ENCODE results near the gene PHF21A. TPM values are rescaled to one million over a fixed set of nuclear protein-coding genes. Genes with fewer than 3 reads are reported as not detected.
"Not testable (repeated sequence)": the region's sequence is repeated elsewhere in the genome, so short reads cannot be mapped to it uniquely, and the experiment has no call there.

PHF21A gene
- total RNA-seq, 8 experiments from 2014 or later, result 10.5 to 40.2 (median 28.6) TPM

DNA sequence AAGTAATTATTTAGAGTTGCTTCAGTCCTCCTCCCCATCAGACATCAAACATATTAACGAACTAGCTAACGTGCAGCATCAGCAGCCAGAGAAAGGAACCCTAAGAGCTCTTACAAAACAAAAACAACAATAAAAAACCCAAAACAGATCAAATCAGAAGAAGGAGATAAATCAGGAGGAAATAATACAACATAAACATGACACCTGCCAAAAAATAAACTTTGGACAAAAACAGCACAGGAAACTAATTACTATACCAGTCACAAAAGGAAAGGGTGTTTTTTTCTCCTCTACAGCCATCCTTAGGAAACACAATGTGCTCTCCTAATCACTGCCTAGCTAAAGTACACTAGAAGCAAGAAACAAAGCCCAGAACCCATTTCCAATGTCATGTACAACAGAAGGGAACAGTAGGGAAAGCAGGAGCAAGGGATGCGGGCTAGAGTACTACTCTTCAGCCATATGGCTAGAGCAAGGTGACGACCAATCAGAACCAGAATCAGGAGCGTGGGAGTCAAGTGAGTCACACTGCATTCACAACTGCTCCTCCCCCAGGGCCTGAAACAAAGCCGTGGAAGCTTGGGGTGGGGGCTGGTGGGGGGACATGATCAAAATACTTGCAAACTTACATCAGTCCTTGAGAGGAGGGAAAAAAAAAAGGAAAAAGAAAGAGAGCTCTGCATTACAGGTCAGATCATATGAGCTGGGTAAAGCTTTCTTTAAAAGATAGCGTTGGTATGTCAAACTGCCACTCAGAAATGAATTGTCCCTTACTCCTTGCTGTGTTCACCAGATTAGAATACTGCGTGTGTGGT lies 138.4 kb downstream of the PHF21A start:
- peak overlapping the region; percentile 88 to 89 for H3K27ac ChIP-seq
- H3K4me3 ChIP-seq, result peak overlapping the region in 4 of 5 donors; percentile 1 to 26 (median 14)
- peaks cover 34 to 44% of the 10 kb centered on the region in 2 donors for H3K4me1 ChIP-seq (replicated peaks in 1 of 2)
- in situ Hi-C loops (cut with MboI; ENCODE audit: low pct_unique_long_range_greater_than_20kb in 2 of 9, low sequenced_read_pairs in 9 of 9, unreplicated experiment in 9 of 9), result no loop called here
- ATAC-seq (replicated peaks in 6 of 8), result peak; percentile 58 to 98 (median 97)
- WGBS, 10 experiments, result 11 to 83% (median 26%) methylated on average over 1 to 6 of the region's 8 CpGs; no CpG with 5 or more reads in 1 of the 10 experiments

DNA sequence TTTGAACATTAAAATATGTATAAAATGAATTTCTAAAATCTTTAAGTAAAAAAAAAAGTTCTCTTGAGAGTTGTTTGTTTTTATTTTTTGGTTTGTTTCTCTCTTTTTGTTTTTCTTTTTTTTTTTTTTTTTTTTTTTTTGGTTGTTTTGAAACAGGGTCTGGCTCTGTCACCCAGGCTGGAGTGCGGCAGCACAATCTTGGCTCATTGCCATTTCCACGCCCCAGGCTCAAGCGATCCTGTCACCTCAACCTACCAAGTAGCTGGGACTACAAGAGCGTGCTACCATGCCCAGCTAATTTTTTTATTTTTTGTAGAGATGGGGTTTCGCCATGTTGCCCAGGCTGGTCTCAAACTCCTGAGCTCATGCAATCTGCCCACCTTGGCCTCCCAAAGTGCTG lies 139.4 kb downstream of the PHF21A start:
- WGBS, 10 experiments, result 43 to 90% (median 79%) methylated on average over 2 to 5 of the region's 5 CpGs
- ATAC-seq (replicated peaks in 6 of 8); in situ Hi-C loops (cut with MboI; ENCODE audit: low pct_unique_long_range_greater_than_20kb in 2 of 9, low sequenced_read_pairs in 9 of 9, unreplicated experiment in 9 of 9); H3K4me3 ChIP-seq: not testable (repeated sequence)
- Histone ChIP-seq H3K4me1 (replicated peaks in 1 of 2) (peaks cover 32 to 37% of the 10 kb centered on the region in 2 donors), H3K27ac (peak overlapping the region; percentile 81 to 89)

DNA sequence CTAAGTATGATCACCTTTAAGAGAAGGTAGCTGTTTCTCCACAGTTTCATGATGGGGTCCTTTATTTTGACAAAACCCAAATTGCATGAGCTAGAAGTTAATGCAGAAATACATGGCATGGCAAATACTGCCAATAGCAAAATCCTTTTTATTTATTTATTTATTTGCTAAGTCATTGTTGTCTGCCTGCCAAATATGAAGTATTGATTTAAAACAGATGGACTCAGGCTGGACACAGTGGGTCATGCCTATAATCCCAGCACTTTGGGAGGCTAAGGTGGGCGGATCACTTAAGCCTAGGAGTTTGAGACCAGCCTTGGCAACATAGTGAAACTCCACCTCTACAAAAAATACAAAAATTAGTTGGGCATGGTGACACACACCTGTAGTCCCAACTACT lies 146.4 kb downstream of the PHF21A start:
- 60 to 100% (median 100%) methylated on average over 1 of the region's 1 CpG; no CpG with 5 or more reads in 3 of the 10 experiments for WGBS, 10 experiments

DNA sequence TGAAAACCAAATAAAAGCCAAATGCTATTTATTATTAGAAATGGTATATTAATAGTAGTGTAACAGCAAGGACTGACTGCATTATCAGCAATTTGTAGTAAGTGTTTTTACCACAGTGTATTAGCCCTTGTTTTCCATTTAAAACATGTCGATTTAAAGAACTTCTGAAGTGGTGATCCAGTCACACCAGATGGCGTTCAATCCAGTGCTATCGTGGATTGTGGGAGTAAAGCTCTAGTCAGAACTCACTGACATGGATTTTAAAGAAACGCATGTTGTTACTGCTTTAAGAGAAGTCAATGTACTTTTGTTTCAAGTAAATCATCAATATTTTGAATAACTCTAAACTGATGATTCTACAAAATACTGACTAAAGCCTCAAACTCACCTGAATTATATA lies 147.7 kb downstream of the PHF21A start:
- 80 to 100% (median 91%) methylated on average over 1 to 4 of the region's 4 CpGs; no CpG with 5 or more reads in 2 of the 10 experiments for WGBS, 10 experiments
- Histone ChIP-seq H3K4me1 (replicated peaks in 1 of 2) (no peaks in the 10 kb centered on the region), H3K4me3 (no peak overlapping the region), H3K27ac (no peak overlapping the region)
- in situ Hi-C loops (cut with MboI; ENCODE audit: low pct_unique_long_range_greater_than_20kb in 2 of 9, low sequenced_read_pairs in 9 of 9, unreplicated experiment in 9 of 9), result no loop called here
- no peak for ATAC-seq (replicated peaks in 6 of 8)

More for the DNA sequence above, 146.4 kb downstream of the PHF21A start:
- ATAC-seq (replicated peaks in 6 of 8), result peak in 2 of 8 experiments; percentile 27 to 33
- in situ Hi-C loops (cut with MboI; ENCODE audit: low pct_unique_long_range_greater_than_20kb in 2 of 9, low sequenced_read_pairs in 9 of 9, unreplicated experiment in 9 of 9), result no loop called here
- H3K27ac ChIP-seq, result no peak overlapping the region
- H3K4me3 ChIP-seq, result no peak overlapping the region
- no peaks in the 10 kb centered on the region for H3K4me1 ChIP-seq (replicated peaks in 1 of 2)

DNA sequence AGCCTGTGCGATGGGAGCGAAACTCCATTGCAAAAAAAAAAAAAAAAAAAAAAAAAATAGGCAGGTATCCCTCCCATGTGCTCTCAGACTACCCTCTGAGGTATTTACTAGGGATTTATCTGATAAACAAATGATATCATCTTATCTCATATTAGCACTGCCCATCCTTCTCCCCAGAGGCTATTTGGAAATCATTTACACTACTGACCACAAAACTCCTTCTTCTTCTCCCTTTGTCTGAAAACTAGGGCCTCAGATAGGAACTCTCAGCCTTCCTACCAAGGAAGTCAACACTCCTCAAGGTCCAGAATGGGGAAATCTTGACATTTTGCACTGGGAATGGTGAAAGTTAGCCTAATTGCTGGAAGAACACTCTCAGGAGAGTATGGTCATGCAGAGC lies 152.4 kb downstream of the PHF21A start:
- 88 to 100% (median 100%) methylated on average over 1 to 2 of the region's 2 CpGs; no CpG with 5 or more reads in 7 of the 10 experiments for WGBS, 10 experiments

DNA sequence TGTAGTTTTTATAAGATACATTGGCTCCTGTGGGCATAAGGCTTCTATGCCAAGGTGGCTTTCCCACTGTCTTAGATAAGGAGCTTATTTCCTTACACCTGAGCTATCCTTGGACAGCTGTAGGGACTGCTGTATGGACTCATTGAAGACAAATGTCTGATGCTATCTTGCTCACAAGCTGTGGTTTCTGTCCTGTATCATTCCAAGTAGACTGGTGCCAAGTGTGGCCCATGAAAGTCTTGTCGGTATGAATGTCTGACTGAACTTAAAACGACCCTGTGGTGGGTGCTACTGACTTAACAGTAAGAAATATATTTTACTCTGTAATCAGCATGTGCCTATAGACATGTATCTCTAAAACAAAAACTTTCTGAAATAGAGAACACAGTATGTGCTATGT lies 153.7 kb downstream of the PHF21A start:
- in situ Hi-C loops (cut with MboI; ENCODE audit: low pct_unique_long_range_greater_than_20kb in 2 of 9, low sequenced_read_pairs in 9 of 9, unreplicated experiment in 9 of 9), result no loop called here

More for the DNA sequence above, 152.4 kb downstream of the PHF21A start:
- in situ Hi-C loops (cut with MboI; ENCODE audit: low pct_unique_long_range_greater_than_20kb in 2 of 9, low sequenced_read_pairs in 9 of 9, unreplicated experiment in 9 of 9), result no loop called here
- no peak for ATAC-seq (replicated peaks in 6 of 8)
- H3K4me1 ChIP-seq (replicated peaks in 1 of 2), result no peaks in the 10 kb centered on the region
- no peak overlapping the region for H3K27ac ChIP-seq
- no peak overlapping the region for H3K4me3 ChIP-seq

DNA sequence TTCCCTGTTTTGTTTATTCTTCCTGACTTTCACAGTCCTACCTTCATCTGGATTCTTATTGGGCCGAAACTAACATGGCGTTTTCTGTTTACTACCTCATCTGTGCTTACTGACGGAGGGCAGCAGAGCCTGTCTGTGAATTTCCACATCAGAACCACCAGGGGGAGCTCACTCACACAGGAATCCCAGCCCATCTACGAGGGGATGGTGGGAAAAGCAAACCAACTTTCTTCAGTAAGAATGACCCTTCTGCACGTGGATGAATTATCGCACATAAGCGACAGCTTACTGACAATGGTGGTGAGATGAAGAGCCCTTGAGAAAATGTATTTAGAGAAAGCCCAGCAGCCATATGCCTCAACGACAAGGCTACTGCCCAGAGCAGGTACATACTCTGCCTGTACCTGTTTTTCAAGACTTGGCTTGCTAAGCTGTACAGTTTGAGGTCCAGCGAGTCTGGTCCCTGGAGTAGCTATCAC lies 156.3 kb downstream of the PHF21A start:
- peak; percentile 78 to 100 (median 92) for ATAC-seq (replicated peaks in 6 of 8)
- WGBS, 10 experiments, result 0 to 36% (median 23%) methylated on average over 1 to 9 of the region's 9 CpGs
- Histone ChIP-seq H3K4me3 (no peak overlapping the region), H3K27ac (no peak overlapping the region), H3K4me1 (replicated peaks in 1 of 2) (no peaks in the 10 kb centered on the region)
- in situ Hi-C loops (cut with MboI; ENCODE audit: low pct_unique_long_range_greater_than_20kb in 2 of 9, low sequenced_read_pairs in 9 of 9, unreplicated experiment in 9 of 9), result no loop called here

More for the DNA sequence above, 153.7 kb downstream of the PHF21A start:
- WGBS, 10 experiments, result 70 to 100% (median 96%) methylated on average over 1 to 2 of the region's 2 CpGs; no CpG with 5 or more reads in 4 of the 10 experiments
- H3K4me1 ChIP-seq (replicated peaks in 1 of 2), result no peaks in the 10 kb centered on the region
- ATAC-seq (replicated peaks in 6 of 8), result no peak
- H3K27ac ChIP-seq, result no peak overlapping the region
- H3K4me3 ChIP-seq, result no peak overlapping the region

DNA sequence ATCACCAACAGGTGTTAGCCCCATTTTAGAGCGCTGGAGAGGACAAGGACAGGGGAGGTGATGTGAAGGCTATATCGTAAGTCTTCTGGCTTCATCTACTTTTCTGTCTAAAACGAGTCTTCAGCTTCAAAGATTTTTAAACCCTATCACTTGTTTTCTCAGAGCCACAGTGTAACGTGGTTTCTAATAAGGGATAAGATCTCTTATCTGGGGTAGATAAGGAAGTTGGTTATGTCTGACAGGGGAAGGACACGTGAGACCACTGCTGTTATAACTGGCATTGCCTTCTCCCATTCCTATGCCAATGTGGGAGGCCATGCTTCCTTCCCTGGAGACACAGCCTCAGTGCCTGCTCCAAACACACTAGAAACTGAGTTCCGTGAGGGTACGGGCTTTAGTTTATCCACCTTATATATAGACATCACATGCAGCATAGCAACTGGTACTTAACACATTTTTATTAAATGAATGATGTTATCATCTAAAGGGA lies 159.5 kb downstream of the PHF21A start:
- in situ Hi-C loops (cut with MboI; ENCODE audit: low pct_unique_long_range_greater_than_20kb in 2 of 9, low sequenced_read_pairs in 9 of 9, unreplicated experiment in 9 of 9), result no loop called here
- 85 to 100% (median 92%) methylated on average over 2 to 7 of the region's 7 CpGs; no CpG with 5 or more reads in 2 of the 10 experiments for WGBS, 10 experiments

DNA sequence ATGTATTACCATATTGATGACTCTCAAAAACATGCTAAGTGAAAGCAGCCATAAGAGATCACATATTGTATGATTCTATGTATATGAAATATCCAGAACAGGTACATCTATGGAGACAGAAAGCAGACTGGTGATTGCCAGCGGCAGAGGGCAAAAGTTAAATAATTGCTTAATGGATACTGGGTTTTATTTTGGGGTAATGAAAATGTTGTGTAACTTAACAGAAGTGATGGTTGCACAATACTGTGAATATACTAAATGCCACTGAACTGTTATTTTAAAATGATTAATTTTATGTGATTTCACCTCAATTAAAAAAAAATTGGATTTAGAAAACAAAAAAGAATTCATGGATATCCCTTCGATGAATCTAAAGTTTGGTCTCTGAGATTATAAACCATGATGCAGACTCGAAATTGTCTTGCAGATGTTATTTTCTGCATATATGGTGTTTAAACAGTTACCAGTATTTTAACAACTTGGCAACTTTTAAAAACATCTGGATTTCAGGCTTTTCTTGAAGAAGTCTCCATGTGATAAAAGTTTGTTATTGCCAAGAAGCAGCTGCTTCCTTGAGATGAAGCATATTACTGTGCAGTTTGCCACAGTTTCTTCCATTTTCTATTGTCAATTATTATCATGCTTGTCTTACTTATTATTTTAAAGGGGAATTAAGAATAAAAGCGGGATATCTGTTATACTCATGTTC lies 160.7 kb downstream of the PHF21A start:
- no peak for ATAC-seq (replicated peaks in 6 of 8)
- Histone ChIP-seq H3K27ac (no peak overlapping the region), H3K4me3 (no peak overlapping the region), H3K4me1 (replicated peaks in 1 of 2) (no peaks in the 10 kb centered on the region)
- in situ Hi-C loops (cut with MboI; ENCODE audit: low pct_unique_long_range_greater_than_20kb in 2 of 9, low sequenced_read_pairs in 9 of 9, unreplicated experiment in 9 of 9), result no loop called here
- 16 to 100% (median 88%) methylated on average over 2 to 4 of the region's 4 CpGs for WGBS, 10 experiments

More for the DNA sequence above, 159.5 kb downstream of the PHF21A start:
- ATAC-seq (replicated peaks in 6 of 8), result no peak
- no peak overlapping the region for H3K4me3 ChIP-seq
- H3K4me1 ChIP-seq (replicated peaks in 1 of 2), result no peaks in the 10 kb centered on the region
- H3K27ac ChIP-seq, result no peak overlapping the region

DNA sequence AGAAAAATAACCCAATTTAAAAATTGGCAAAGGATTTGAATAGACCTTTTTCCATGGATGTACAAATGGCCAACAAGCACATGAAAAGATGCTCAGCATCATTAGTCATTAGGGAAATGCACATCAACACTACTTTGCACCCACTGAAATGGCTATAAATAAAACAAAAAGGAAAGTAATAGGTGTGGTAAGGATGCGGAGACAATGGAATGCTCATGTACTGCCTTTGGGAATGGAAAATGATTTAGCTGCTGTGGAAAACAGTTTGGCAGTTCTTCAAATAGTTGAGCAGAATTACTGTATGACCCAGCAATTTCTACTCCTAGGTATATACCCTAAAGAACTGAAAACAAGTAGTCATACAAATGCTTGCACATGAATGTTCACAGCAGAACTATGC lies 161.4 kb downstream of the PHF21A start:
- no peak overlapping the region for H3K4me3 ChIP-seq
- ATAC-seq (replicated peaks in 6 of 8), result peak in 2 of 8 experiments; percentile 82 to 93
- no peaks in the 10 kb centered on the region for H3K4me1 ChIP-seq (replicated peaks in 1 of 2)
- in situ Hi-C loops (cut with MboI; ENCODE audit: low pct_unique_long_range_greater_than_20kb in 2 of 9, low sequenced_read_pairs in 9 of 9, unreplicated experiment in 9 of 9), result no loop called here
- H3K27ac ChIP-seq, result no peak overlapping the region
- WGBS, 10 experiments, result 0 to 100% (median 100%) methylated on average over 1 of the region's 1 CpG; no CpG with 5 or more reads in 3 of the 10 experiments

DNA sequence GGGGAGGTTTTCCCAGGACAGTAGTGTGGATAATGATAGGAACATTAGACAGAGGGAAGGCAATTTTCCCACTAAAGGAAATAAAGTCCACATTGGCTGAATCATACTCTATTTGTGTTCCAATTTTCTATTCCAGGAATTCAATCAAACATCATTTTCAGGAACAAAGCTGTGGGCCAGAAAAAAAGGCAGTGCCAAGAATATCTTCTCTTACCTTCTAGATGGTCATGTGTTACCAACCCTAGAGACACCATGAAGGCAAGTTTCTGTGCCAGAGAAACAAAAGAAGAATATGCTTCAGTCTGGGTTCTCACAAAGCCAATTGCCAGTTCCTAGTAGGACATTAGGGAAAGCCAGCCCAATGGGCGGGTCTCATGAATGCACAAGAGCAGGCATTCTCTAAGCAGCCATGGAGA lies 171.3 kb downstream of the PHF21A start:
- Histone ChIP-seq H3K4me1 (replicated peaks in 1 of 2) (peaks cover 0 to 15% of the 10 kb centered on the region in 2 donors), H3K4me3 (no peak overlapping the region), H3K27ac (no peak overlapping the region)
- in situ Hi-C loops (cut with MboI; ENCODE audit: low pct_unique_long_range_greater_than_20kb in 2 of 9, low sequenced_read_pairs in 9 of 9, unreplicated experiment in 9 of 9), result no loop called here
- WGBS, 10 experiments, result 80 to 100% (median 93%) methylated on average over 1 of the region's 1 CpG; no CpG with 5 or more reads in 2 of the 10 experiments
- peak in 2 of 8 experiments; percentile 38 to 47 for ATAC-seq (replicated peaks in 6 of 8)

DNA sequence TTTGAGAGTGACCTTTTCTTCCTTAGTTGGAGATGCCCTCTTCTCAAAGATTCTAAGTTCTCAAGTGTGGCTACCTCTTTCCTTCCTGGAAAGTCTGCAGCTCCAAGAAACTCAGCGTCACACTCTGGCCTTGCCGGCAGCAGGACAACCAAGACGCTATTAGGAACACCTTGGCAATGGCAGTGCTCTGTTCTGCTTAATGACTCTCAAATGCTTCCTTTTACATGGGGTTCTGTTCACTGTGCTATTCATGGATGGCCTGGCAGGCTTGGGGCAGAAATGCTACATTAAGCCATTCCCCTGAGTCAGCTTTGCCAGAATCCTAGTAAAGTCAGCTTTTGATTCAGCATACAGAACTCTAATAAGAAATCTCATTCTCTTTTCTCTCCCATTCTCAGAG lies 172.9 kb downstream of the PHF21A start:
- H3K4me1 ChIP-seq (replicated peaks in 1 of 2), result peaks cover 0 to 15% of the 10 kb centered on the region in 2 donors
- no peak overlapping the region for H3K4me3 ChIP-seq
- WGBS, 10 experiments, result 26 to 100% (median 60%) methylated on average over 1 to 3 of the region's 3 CpGs; no CpG with 5 or more reads in 1 of the 10 experiments
- in situ Hi-C loops (cut with MboI; ENCODE audit: low pct_unique_long_range_greater_than_20kb in 2 of 9, low sequenced_read_pairs in 9 of 9, unreplicated experiment in 9 of 9), result no loop called here
- H3K27ac ChIP-seq, result no peak overlapping the region
- peak in 5 of 8 experiments; percentile 42 to 92 (median 52) for ATAC-seq (replicated peaks in 6 of 8)

DNA sequence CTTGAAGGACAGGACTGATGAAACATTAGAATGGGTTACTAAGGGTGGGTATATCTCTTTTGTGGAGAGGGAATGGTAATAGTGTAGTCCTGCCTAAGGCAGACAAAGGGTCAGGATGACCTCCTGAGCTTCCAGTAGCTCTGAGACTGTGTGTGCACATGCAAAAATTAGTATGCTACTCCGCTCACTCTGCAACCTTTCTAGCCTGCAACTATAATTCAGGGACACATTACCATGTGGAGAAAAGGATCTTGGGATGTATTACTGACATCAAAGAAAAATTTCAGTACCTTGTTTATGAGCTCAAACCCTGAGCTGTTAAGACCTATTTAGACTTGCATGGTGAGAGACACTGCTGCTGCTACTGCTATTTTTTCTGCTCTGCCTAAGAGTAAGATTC lies 173.4 kb downstream of the PHF21A start:
- in situ Hi-C loops (cut with MboI; ENCODE audit: low pct_unique_long_range_greater_than_20kb in 2 of 9, low sequenced_read_pairs in 9 of 9, unreplicated experiment in 9 of 9), result no loop called here
- Histone ChIP-seq H3K4me3 (no peak overlapping the region), H3K4me1 (replicated peaks in 1 of 2) (peaks cover 0 to 15% of the 10 kb centered on the region in 2 donors), H3K27ac (no peak overlapping the region)
- ATAC-seq (replicated peaks in 6 of 8), result peak in 5 of 8 experiments; percentile 48 to 74 (median 68)
- WGBS, 10 experiments, result 50 to 100% (median 83%) methylated on average over 1 of the region's 1 CpG; no CpG with 5 or more reads in 6 of the 10 experiments

All from motor neuron (in vitro differentiated cells).